H1 (cell line): ENCODE results near the gene CLCNKB. TPM values are rescaled to one million over a fixed set of nuclear protein-coding genes. Genes with fewer than 3 reads are reported as not detected.
A peak's percentile ranks its signal among the peaks of the same experiment; 100 is the strongest.

Experiments
- CTCF ChIA-PET: fragments of 300-600 bp; sonication (Branson Sonifier 250); formaldehyde crosslinking; loops from one replicate; lab custom pipeline; 2021; ENCODE audit not compliant: partially characterized antibody; lab: Charles Lee
- POLR2A ChIA-PET: fragments of 300-600 bp; sonication (Branson Sonifier 250); formaldehyde crosslinking; loops from one replicate; lab custom pipeline; 2021; ENCODE audit warnings: inconsistent platforms; ENCODE audit not compliant: partially characterized antibody; lab: Charles Lee
- DNase-seq, 2 experiments: peaks; one replicate each; pipeline versions ENCODE4 v3.0.0 to v3.0.0-alpha.2; 2010 to 2022; ENCODE audit warnings: low spot score in 2 of 2, low read depth in 1 of 2, mixed read lengths in 1 of 2
- FAIRE-seq: peaks from 2 replicates; lab custom pipeline; 2011; peaks lifted over from hg19 to GRCh38; lab: Jason Lieb, UNC
- H2AFZ ChIP-seq: 2 replicates; pipeline ENCODE4 v1.8.1; 2012; ENCODE audit warnings: low read length, inconsistent platforms
- H2AK5ac ChIP-seq: 2 replicates; pipeline ENCODE4 v1.6.1; 2013; ENCODE audit warnings: low read depth, low read length
- H2BK120ac ChIP-seq: replicated peaks from 2 replicates; pipeline ENCODE3; 2013; ENCODE audit warnings: low read depth, low read length, inconsistent platforms
- H2BK12ac ChIP-seq: 2 replicates; pipeline ENCODE4 v1.6.1; 2013; ENCODE audit warnings: low read depth, low read length
- H2BK15ac ChIP-seq: 2 replicates; pipeline ENCODE4 v1.6.1; 2013; ENCODE audit warnings: low read length
- H2BK20ac ChIP-seq: 2 replicates; pipeline ENCODE4 v1.6.1; 2013; ENCODE audit warnings: low read length
- H2BK5ac ChIP-seq: 2 replicates; pipeline ENCODE4 v1.6.1; 2013; ENCODE audit warnings: low read depth, low read length
- H3K14ac ChIP-seq: 2 replicates; pipeline ENCODE4 v1.6.1; 2013; ENCODE audit warnings: inconsistent platforms; ENCODE audit not compliant: insufficient read length
- H3K18ac ChIP-seq: 2 replicates; pipeline ENCODE4 v1.6.1; 2013; ENCODE audit warnings: low read length; ENCODE audit errors: extremely low read depth
- H3K23ac ChIP-seq: 2 replicates; pipeline ENCODE4 v1.6.1; 2013; ENCODE audit warnings: inconsistent platforms; ENCODE audit not compliant: insufficient read length
- H3K23me2 ChIP-seq: 2 replicates; pipeline ENCODE4 v1.6.1; 2013; ENCODE audit warnings: low read depth, low read length
- H3K27ac ChIP-seq: 2 replicates; pipeline ENCODE4 v1.6.1; 2011; ENCODE audit warnings: low read depth, low read length, inconsistent platforms
- H3K27me3 ChIP-seq, 4 experiments: replicated peaks in 1 of 4; 1 replicate in 1 of 4; 2 replicates in 3 of 4; pipeline versions ENCODE4 v1.6.1 to v1.8.1; 2011 to 2013; ENCODE audit warnings: low read length in 3 of 4, mild to moderate bottlenecking in 3 of 4, inconsistent platforms in 2 of 4, mixed read lengths in 2 of 4, moderate library complexity in 1 of 4; ENCODE audit not compliant: control insufficient read depth in 3 of 4, insufficient read depth in 3 of 4; ENCODE audit errors: extremely low read depth in 1 of 4
- H3K36me3 ChIP-seq, 4 experiments: 2 replicates each; pipeline versions ENCODE4 v1.6.1 to v1.8.1; 2011 to 2013; ENCODE audit warnings: mild to moderate bottlenecking in 4 of 4, low read length in 3 of 4, moderate library complexity in 2 of 4, control low read depth in 1 of 4, inconsistent platforms in 1 of 4; ENCODE audit not compliant: insufficient read depth in 4 of 4, control insufficient read depth in 2 of 4
- H3K4ac ChIP-seq: replicated peaks from 2 replicates; pipeline ENCODE3; 2013; ENCODE audit warnings: low read length, low read depth, mixed read lengths, inconsistent platforms; ENCODE audit not compliant: insufficient read length
- H3K4me1 ChIP-seq, 4 experiments: replicated peaks in 1 of 4; 1 replicate in 1 of 4; 2 replicates in 3 of 4; pipeline versions ENCODE4 v1.6.1 to v1.8.1; 2011 to 2013; ENCODE audit warnings: low read length in 3 of 4, inconsistent platforms in 2 of 4, mixed read lengths in 1 of 4; ENCODE audit not compliant: insufficient read depth in 4 of 4, control insufficient read depth in 3 of 4
- H3K4me2 ChIP-seq, 2 experiments: 2 replicates each; pipeline versions ENCODE4 v1.6.1 to v1.8.1; 2011 to 2013; ENCODE audit warnings: low read depth in 2 of 2, low read length in 2 of 2, control low read depth in 1 of 2, inconsistent platforms in 1 of 2, mild to moderate bottlenecking in 1 of 2; ENCODE audit not compliant: insufficient read depth in 1 of 2
- H3K4me3 ChIP-seq, 4 experiments: fragments of 200-600, 300-600 bp in 1 of 4; sonication (generic), shearing (Covaris generic), sonication (Bioruptor Twin) in 1 of 4; 2 replicates each; pipeline versions ENCODE4 v1.5.1 to v1.8.1; 2011 to 2016; ENCODE audit warnings: low read length in 4 of 4, low read depth in 3 of 4, control low read depth in 2 of 4, inconsistent platforms in 2 of 4, mild to moderate bottlenecking in 2 of 4, mixed read lengths in 1 of 4, moderate library complexity in 1 of 4; ENCODE audit not compliant: insufficient read depth in 2 of 4; ENCODE audit errors: extremely low read depth in 1 of 4
- H3K56ac ChIP-seq: replicated peaks from 2 replicates; pipeline ENCODE3; 2013; ENCODE audit warnings: low read depth, mild to moderate bottlenecking, mixed read lengths, low read length, inconsistent platforms; ENCODE audit not compliant: insufficient read length
- H3K79me1 ChIP-seq: 2 replicates; pipeline ENCODE4 v1.6.1; 2013; ENCODE audit warnings: low read depth, low read length, control low read depth
- H3K79me2 ChIP-seq, 2 experiments: 2 replicates each; pipeline versions ENCODE4 v1.6.1 to v1.8.1; 2012 to 2013; ENCODE audit warnings: low read length in 2 of 2, mild to moderate bottlenecking in 2 of 2, inconsistent platforms in 1 of 2; ENCODE audit not compliant: insufficient read depth in 2 of 2, control insufficient read depth in 1 of 2
- H3K9ac ChIP-seq, 4 experiments: replicated peaks in 1 of 4; 1 replicate in 1 of 4; 2 replicates in 3 of 4; pipeline versions ENCODE4 v1.6.1 to v1.8.1; 2011 to 2013; ENCODE audit warnings: low read depth in 3 of 4, low read length in 3 of 4, control low read depth in 2 of 4, mild to moderate bottlenecking in 2 of 4, moderate library complexity in 2 of 4, inconsistent platforms in 1 of 4; ENCODE audit errors: extremely low read depth in 1 of 4
- H3K9me3 ChIP-seq, 2 experiments: 2 replicates each; pipeline versions ENCODE4 v1.6.1 to v1.8.1; 2012 to 2013; ENCODE audit warnings: mild to moderate bottlenecking in 2 of 2, moderate library complexity in 2 of 2, control low read depth in 1 of 2, inconsistent platforms in 1 of 2, low read depth in 1 of 2, low read length in 1 of 2, mixed read lengths in 1 of 2; ENCODE audit not compliant: insufficient read depth in 2 of 2
- H4K20me1 ChIP-seq, 2 experiments: replicated peaks in 1 of 2; 2 replicates each; pipeline versions ENCODE3 to v1.8.1; 2011 to 2013; ENCODE audit warnings: inconsistent platforms in 2 of 2, low read length in 2 of 2, mild to moderate bottlenecking in 1 of 2; ENCODE audit not compliant: insufficient read depth in 2 of 2, control insufficient read depth in 1 of 2
- H4K5ac ChIP-seq: 2 replicates; pipeline ENCODE4 v1.6.1; 2013; ENCODE audit warnings: low read length, low read depth, mixed read lengths, inconsistent platforms; ENCODE audit not compliant: insufficient read length
- H4K8ac ChIP-seq: 2 replicates; pipeline ENCODE4 v1.8.0; 2013; ENCODE audit warnings: mild to moderate bottlenecking, moderate library complexity, low read length, inconsistent platforms; ENCODE audit not compliant: insufficient read depth; ENCODE audit errors: extremely low read depth
- H4K91ac ChIP-seq: replicated peaks from 2 replicates; pipeline ENCODE3; 2013; ENCODE audit warnings: low read length, mixed read lengths, inconsistent platforms; ENCODE audit not compliant: insufficient read length
- EGR1 ChIP-seq: IDR thresholded peaks from 2 replicates; pipeline ENCODE4 v1.6.1; 2011; ENCODE audit warnings: low read depth, low read length, borderline replicate concordance
- EP300 ChIP-seq, 2 experiments: IDR thresholded peaks; 1 replicate in 1 of 2; 2 replicates in 1 of 2; pipeline ENCODE4 v1.6.1; 2011 to 2012; ENCODE audit warnings: low read depth in 2 of 2, low read length in 2 of 2, mild to moderate bottlenecking in 2 of 2, borderline replicate concordance in 1 of 2, inconsistent platforms in 1 of 2, moderate library complexity in 1 of 2
- RFX5 ChIP-seq: IDR thresholded peaks from 2 replicates; pipeline ENCODE4 v1.6.1; 2011; ENCODE audit warnings: low read depth, low read length, improper control_type of control experiment, borderline replicate concordance
- RNF2 ChIP-seq: fragments of 200-900, 300-1000 bp; sonication (generic); IDR thresholded peaks from 2 replicates; pipeline ENCODE4 v1.7.1; 2016; ENCODE audit warnings: borderline replicate concordance, low read depth, mild to moderate bottlenecking, antibody characterized with exemption, low read length; ENCODE audit not compliant: poor library complexity, severe bottlenecking; ENCODE audit errors: missing control alignments
- SIX5 ChIP-seq: IDR thresholded peaks from 2 replicates; pipeline ENCODE4 v1.6.1; 2011; ENCODE audit warnings: mild to moderate bottlenecking, low read depth, low read length
- SP4 ChIP-seq: IDR thresholded peaks from 2 replicates; pipeline ENCODE4 v1.6.1; 2012; ENCODE audit warnings: low read length, inconsistent platforms
- TAF7 ChIP-seq: optimal IDR thresholded peaks from 2 replicates; pipeline ENCODE3; 2011; ENCODE audit warnings: low read depth, mild to moderate bottlenecking, inconsistent platforms, low read length, moderate library complexity, borderline replicate concordance
- USF2 ChIP-seq: IDR thresholded peaks from 2 replicates; pipeline ENCODE4 v1.6.1; 2011; ENCODE audit warnings: low read length, improper control_type of control experiment
- WGBS, 2 experiments: shearing (Covaris generic) in 1 of 2; methylation state at CpG; one replicate each; pipeline versions ENCODE4 v1.1.6 to v1.1.7; 2013 to 2015; ENCODE audit warnings: low lambda C conversion rate in 2 of 2, mixed read lengths in 2 of 2, inconsistent platforms in 1 of 2, low coverage in 1 of 2, missing lambda C conversion rate in 1 of 2; ENCODE audit not compliant: insufficient replicate concordance in 2 of 2, insufficient coverage in 1 of 2, insufficient read length in 1 of 2; ENCODE audit errors: extremely low coverage in 1 of 2, missing lambda C conversion rate in 1 of 2; 5-methylcytosine and 5-hydroxymethylcytosine counted together
- long read RNA-seq, 2 experiments: library from RNA in 1 of 2; library from capped mRNA in 1 of 2; stranded (forward); transcript quantifications; one replicate each; pipeline ENCODE4 v2.0.0, GENCODE V29; 2021; ENCODE audit warnings: inconsistent platforms in 1 of 2
- polyA minus RNA-seq, 3 experiments: library from RNA; depleted of rRNA, polyadenylated mRNA; stranded (reverse); fragments of >200 nt; gene quantifications; 1 replicate in 2 of 3; 2 replicates in 1 of 3; pipeline ENCODE4 v1.2.3, GENCODE V29; 2011
- polyA plus RNA-seq, 7 experiments: library from polyadenylated mRNA; depleted of rRNA in 3 of 7; stranded (reverse) in 5 of 7; unstranded in 2 of 7; fragments of >200 nt in 5 of 7; fragments of 200-250 nt in 2 of 7; gene quantifications; 1 replicate in 5 of 7; 2 replicates in 1 of 7; 4 replicates in 1 of 7; pipeline versions ENCODE4 v1.2.1 to v1.2.3, GENCODE V29; 2011 to 2013; ENCODE audit warnings: missing spikeins in 2 of 7, mixed read lengths in 2 of 7
- total RNA-seq: library from RNA; stranded (reverse); fragmentation: NEBNext Ultra II Directional; extraction: Animal tissue kit (Norgen Biotek cat#: 25700); gene quantifications from 2 replicates; pipeline ENCODE4 v1.2.1, GENCODE V29; 2021

Gene CLCNKB
- total RNA-seq (1.2 and 1.4 TPM in 2 replicates), polyA plus RNA-seq (2011; rRNA removed) (3.5 and 5.7 TPM in 2 replicates), polyA minus RNA-seq (2011; rRNA and poly(A)+ RNA removed) (1.4 and 3.3 TPM in 2 replicates)
- 4.0 TPM for polyA plus RNA-seq (2011; cell fraction: cytosol; rRNA removed)
- 14.0 TPM for polyA plus RNA-seq (2011; cell fraction: nucleus; rRNA removed)
- polyA plus RNA-seq (2012, experiment 1 of 2): 1.8 to 3.3 TPM (median 2.4 TPM) in 4 replicates
- 1.6 TPM for polyA plus RNA-seq (2012, experiment 2 of 2)
- 2.6 TPM for polyA plus RNA-seq (2013, experiment 1 of 2)
- polyA plus RNA-seq (2013, experiment 2 of 2): 2.0 TPM
- polyA minus RNA-seq (2011; cell fraction: cytosol; rRNA and poly(A)+ RNA removed): 1.8 TPM
- polyA minus RNA-seq (2011; cell fraction: nucleus; rRNA and poly(A)+ RNA removed): 2.1 TPM
- long read RNA-seq, experiment 1: 0 reads
- long read RNA-seq, experiment 2, partial matches to known transcripts: 0 of 3 reads
- long read RNA-seq, experiment 2, other reads (novel, unspliced or antisense): 3 of 3 reads

DNA sequence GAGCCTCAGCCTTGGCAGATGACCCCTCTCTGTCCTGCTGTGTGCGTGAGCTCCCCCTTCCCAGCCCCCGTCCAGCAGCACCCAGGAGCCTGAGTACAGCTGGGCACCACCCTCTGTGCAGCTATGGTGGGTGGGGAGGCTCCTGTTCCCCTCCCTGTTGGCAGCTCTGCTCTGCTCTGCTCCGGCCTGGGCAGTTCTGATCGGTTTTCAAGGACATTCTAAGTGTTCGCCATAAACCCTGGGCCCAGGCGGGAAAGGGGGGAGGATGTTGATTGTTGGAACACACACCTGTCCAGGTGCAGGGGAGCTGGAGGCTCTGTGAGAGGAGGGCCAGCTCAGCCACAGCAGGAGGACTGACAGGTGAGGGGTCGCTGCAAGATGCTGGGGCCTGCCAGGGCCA lies at the start of gene CLCNKB:
Gene CLCNKB, plus strand, starts transcription at position 262 of the 400 bp plus-strand sequence. CDS start 711 bp downstream, outside the sequence.
- no peak within 1 kb of the TSS for H4K91ac ChIP-seq
- H2BK120ac ChIP-seq: no peak within 1 kb of the TSS
- H2BK5ac ChIP-seq: no peak within 1 kb of the TSS
- POLR2A ChIA-PET: interaction anchor here (2.2 kb wide), 1 partner anchor 25 kb away, joined by 5 read pairs; no protein-coding TSS in a partner anchor
- H3K79me2 ChIP-seq: no peaks in the 10 kb centered on the region
- H3K9ac ChIP-seq: no peak within 1 kb of the TSS
- 0 out of 2 replicates have a peak within 1 kb of the TSS, but pooled peaks have one; percentile 33 for H2BK12ac ChIP-seq
- CTCF ChIA-PET: interaction anchor here (1.1 to 5.6 kb wide), 6 partner anchors 12 to 143 kb away, joined by 4 to 41 read pairs (median 5); partner anchors contain the start of gene FAM131C
- H2BK20ac ChIP-seq: no peak within 1 kb of the TSS
- H3K14ac ChIP-seq: no peak within 1 kb of the TSS
- H2AK5ac ChIP-seq: no peak within 1 kb of the TSS
- peaks cover under 1% of the 10 kb centered on the region for H3K23me2 ChIP-seq
- H3K79me1 ChIP-seq: no peaks in the 10 kb centered on the region
- H3K9me3 ChIP-seq: no peaks in the 10 kb centered on the region
- peaks cover 0 to 6% (median 0%) of the 10 kb centered on the region in 4 experiments; a peak in 1 of 7 replicates for H3K27me3 ChIP-seq
- DNase-seq (no peak), FAIRE-seq (no peak)
- H3K36me3 ChIP-seq: no peaks in the 10 kb centered on the region
- no peak within 1 kb of the TSS for H3K4ac ChIP-seq
- H4K20me1 ChIP-seq: no peaks in the 10 kb centered on the region
- no peak within 1 kb of the TSS for H3K56ac ChIP-seq
- H4K5ac ChIP-seq: no peak within 1 kb of the TSS
- H3K23ac ChIP-seq: no peak within 1 kb of the TSS
- H3K27ac ChIP-seq: no peak within 1 kb of the TSS
- no peak within 1 kb of the TSS for H2BK15ac ChIP-seq
- no peak within 1 kb of the TSS for H2AFZ ChIP-seq
- no peak within 1 kb of the TSS for H3K18ac ChIP-seq
- peaks cover 0 to 4% (median 0%) of the 10 kb centered on the region in 4 experiments; a peak in 3 of 7 replicates for H3K4me1 ChIP-seq
- WGBS, 2 experiments: 69% methylated on average over 3 of the region's 7 CpGs; no CpG with 5 or more reads in 1 of the 2 experiments
- no peak within 1 kb of the TSS for H3K4me3 ChIP-seq
- H3K4me2 ChIP-seq: no peak within 1 kb of the TSS
- H4K8ac ChIP-seq: peak within 1 kb of the TSS; percentile 68; the same call in 1 of the 2 replicates
- TF ChIP-seq USF2: no peak
- TF ChIP-seq SP4: no peak
- TF ChIP-seq EGR1: no peak
- no peak for TF ChIP-seq EP300 (IDR thresholded peaks at IDR 0.05; ENCODE audit: borderline replicate concordance in 1 of 2, low read depth in 2 of 2, low read length in 2 of 2)
- no peak for TF ChIP-seq TAF7
- TF ChIP-seq SIX5: no peak
- no peak for TF ChIP-seq RNF2
- TF ChIP-seq RFX5: no peak
